PC-3 (cell line): ENCODE measurements around the gene AOPEP.

Experiments used
- EZH2 ChIP-seq: fragments of 300-600 bp; sonication (generic); IDR thresholded peaks from one replicate; pipeline ENCODE4 v1.6.1; 2017; ENCODE audit warnings: antibody characterized with exemption, mild to moderate bottlenecking, low read length; ENCODE audit not compliant: unreplicated experiment
- TF ChIP-seq, protein P1 (sequence below): fragments of 300-600 bp; sonication (generic); conservative IDR thresholded peaks from 2 replicates; pipeline ENCODE4 v1.5.1; 2017; ENCODE audit warnings: antibody characterized with exemption, low read depth, mild to moderate bottlenecking, low read length

DNA sequence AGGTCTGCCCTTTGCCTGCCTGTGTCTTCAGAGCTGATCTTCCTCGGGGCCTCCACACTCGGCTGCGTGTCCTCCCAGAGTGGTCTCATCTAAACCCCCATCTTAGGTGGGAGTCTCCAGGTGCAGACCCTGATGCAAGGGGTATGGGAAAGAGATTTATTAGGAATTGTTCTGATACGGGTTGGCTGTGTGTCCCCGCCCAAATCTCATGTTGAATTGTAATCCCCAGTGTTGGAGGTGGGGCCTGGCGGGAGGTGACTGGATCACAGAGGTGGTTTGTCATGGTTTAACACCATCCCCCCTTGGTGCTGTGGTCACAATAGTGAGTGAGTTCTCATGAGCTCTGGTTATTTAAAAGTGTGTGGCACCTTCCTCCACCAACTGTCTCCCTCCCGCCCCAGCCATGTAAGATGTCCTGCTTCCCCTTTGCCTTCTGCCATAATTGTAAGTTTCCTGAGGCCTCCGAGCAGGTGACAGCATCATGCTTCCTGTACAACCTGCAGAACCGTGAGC, 208.4 kb downstream of the AOPEP start:
- TF ChIP-seq, protein P1, sequence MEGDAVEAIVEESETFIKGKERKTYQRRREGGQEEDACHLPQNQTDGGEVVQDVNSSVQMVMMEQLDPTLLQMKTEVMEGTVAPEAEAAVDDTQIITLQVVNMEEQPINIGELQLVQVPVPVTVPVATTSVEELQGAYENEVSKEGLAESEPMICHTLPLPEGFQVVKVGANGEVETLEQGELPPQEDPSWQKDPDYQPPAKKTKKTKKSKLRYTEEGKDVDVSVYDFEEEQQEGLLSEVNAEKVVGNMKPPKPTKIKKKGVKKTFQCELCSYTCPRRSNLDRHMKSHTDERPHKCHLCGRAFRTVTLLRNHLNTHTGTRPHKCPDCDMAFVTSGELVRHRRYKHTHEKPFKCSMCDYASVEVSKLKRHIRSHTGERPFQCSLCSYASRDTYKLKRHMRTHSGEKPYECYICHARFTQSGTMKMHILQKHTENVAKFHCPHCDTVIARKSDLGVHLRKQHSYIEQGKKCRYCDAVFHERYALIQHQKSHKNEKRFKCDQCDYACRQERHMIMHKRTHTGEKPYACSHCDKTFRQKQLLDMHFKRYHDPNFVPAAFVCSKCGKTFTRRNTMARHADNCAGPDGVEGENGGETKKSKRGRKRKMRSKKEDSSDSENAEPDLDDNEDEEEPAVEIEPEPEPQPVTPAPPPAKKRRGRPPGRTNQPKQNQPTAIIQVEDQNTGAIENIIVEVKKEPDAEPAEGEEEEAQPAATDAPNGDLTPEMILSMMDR: no peak
- TF ChIP-seq EZH2: no peak
